GM12801 (cell line): ENCODE data around the gene XBP1.

Experiments used
- TF ChIP-seq, protein P1 (sequence below): IDR thresholded peaks from one replicate; pipeline ENCODE4 v1.5.1; 2011; ENCODE audit warnings: control low read depth; ENCODE audit not compliant: insufficient read length; ENCODE audit errors: extremely low read depth

XBP1 gene

DNA sequence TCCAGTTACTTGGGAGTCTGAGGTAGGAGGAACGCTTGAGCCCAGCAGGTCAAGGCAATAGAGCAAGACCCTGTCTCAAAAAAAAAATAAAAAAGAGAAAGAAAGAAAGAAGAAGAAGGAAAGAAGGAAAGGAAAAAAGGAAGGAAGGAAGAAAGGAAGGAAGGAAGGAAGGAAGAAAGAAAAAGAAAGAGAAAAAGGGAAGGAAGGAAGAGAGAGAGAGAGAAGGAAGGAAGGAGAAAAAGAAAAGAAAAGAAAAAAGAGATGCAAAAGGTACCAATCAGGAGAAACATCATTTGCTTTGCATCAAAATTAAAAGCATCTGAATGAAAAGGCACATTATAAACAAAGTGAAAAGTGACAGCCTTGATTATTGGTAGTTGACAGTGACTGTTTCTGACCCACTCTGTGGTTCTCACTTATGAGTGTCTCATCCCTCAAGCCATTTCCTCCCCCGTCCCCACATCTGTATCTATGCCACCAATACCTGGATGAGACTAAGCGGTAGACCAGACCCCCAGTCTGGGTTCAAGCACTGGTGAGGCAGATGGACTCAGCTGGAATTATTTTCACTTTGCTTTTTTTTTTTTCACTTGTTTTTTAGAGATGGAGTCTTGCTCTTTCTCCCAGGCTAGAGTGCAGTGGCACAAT is 33.0 kb upstream of the XBP1 start:
- TF ChIP-seq, protein P1, sequence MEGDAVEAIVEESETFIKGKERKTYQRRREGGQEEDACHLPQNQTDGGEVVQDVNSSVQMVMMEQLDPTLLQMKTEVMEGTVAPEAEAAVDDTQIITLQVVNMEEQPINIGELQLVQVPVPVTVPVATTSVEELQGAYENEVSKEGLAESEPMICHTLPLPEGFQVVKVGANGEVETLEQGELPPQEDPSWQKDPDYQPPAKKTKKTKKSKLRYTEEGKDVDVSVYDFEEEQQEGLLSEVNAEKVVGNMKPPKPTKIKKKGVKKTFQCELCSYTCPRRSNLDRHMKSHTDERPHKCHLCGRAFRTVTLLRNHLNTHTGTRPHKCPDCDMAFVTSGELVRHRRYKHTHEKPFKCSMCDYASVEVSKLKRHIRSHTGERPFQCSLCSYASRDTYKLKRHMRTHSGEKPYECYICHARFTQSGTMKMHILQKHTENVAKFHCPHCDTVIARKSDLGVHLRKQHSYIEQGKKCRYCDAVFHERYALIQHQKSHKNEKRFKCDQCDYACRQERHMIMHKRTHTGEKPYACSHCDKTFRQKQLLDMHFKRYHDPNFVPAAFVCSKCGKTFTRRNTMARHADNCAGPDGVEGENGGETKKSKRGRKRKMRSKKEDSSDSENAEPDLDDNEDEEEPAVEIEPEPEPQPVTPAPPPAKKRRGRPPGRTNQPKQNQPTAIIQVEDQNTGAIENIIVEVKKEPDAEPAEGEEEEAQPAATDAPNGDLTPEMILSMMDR = no peak

GRCh38 chr22:28832731-28833130 is 32.4 kb upstream of the XBP1 start:
- TF ChIP-seq, protein P1 = no peak

GRCh38 chr22:28831140-28832072 is 31.0 kb upstream of the XBP1 start:
- TF ChIP-seq, protein P1 = no peak

GRCh38 chr22:28830441-28830840 is 30.1 kb upstream of the XBP1 start:
- TF ChIP-seq, protein P1 = no peak

DNA sequence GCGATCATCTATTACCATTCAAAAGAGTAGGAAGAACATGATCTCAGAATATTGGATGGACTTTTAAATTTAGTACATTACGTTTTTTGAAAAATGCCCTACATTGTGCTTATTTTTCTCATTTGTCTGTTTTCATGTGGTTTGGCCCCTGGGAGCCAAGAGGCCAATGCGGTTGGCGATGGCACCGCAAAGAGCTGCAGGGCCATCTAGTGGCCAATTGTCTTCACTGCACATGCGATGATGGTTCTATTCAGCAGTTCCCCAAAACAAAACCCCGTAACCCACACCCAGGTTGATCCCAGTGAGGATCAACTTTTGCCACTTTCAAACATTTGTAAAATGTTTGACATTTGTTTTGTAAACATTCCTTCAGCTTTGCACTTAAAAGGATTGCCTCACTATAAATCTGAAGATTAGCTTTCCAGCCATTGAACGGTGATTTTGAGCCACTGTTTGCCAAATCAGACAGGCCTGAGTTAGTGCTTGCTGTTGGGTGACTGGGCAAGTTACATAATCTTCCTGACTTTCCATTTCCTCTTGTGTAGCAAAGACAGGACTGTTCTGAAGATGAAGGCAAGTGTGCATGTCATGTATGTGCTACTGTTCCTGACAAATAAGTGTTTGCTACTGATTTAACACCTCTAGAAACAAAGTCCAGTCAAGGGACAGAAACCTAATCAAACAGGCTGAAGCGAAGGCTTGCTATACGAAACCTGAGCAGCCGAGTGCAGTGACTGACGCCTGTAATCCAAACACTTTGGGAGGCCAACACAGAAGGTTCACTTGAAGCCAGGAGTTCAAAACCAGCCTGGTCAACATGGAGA is 29.2 kb upstream of the XBP1 start:
- TF ChIP-seq, protein P1 = peak; percentile 31

DNA sequence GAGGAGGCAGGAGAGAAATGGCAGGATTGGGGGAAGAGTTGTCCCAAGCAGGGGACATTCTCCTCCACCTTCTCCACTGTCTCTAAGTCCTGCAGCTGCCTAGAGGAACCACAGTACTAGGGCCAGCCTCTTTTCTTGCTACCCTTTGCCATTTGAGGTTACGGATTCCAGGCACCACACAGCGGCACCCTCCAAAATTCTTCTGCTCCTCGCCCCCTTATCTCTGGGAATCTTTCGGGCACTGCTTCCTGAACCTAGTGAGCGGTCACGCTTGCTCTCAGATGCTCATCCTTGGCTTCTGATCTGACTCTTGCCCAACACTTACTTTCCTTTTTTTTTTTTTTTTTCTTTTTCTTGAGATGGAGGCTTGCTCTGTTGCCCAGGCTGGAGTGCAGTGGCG is 26.6 kb upstream of the XBP1 start:
- TF ChIP-seq, protein P1 = no peak
